ENCODE data around the gene UNC79.

UNC79 gene

GRCh38 chr14:93709249-93709648 is 278.5 kb downstream of the UNC79 start:
- Histone ChIP-seq H3K27ac (peak overlapping the region in 5 of 11 experiments; percentile 31 to 59 (median 34); a peak in 4 of 22 replicates), H3K4me2 (peak overlapping the region; percentile 53 to 71 (median 64)), H3K9me3 (replicated peaks in 1 of 11) (no peaks in the 10 kb centered on the region), H3K4me1 (peaks cover 19 to 25% (median 22%) of the 10 kb centered on the region in 10 experiments), H3K27me3 (no peaks in the 10 kb centered on the region), H4K20me1 (no peaks in the 10 kb centered on the region; a peak in 1 of 22 replicates), H3K9ac (no peak overlapping the region), H3K4me3 (no peak overlapping the region), H3K36me3 (no peaks in the 10 kb centered on the region)
- peak in 6 of 11 experiments; percentile 5 to 42 (median 31); a peak in 5 of 22 replicates for TF ChIP-seq Cebpa-rat (IDR thresholded peaks at IDR 0.05)

GRCh38 chr14:93712079-93712837 is 281.5 kb downstream of the UNC79 start:
- no peak for TF ChIP-seq Cebpa-rat (IDR thresholded peaks at IDR 0.05)
- Histone ChIP-seq H3K9me3 (replicated peaks in 1 of 11) (no peaks in the 10 kb centered on the region), H3K27ac (no peak overlapping the region), H3K4me1 (peaks cover 19 to 26% (median 23%) of the 10 kb centered on the region in 10 experiments), H3K27me3 (no peaks in the 10 kb centered on the region), H3K4me2 (no peak overlapping the region), H3K9ac (no peak overlapping the region), H3K36me3 (no peaks in the 10 kb centered on the region), H3K4me3 (no peak overlapping the region), H4K20me1 (no peaks in the 10 kb centered on the region; a peak in 2 of 22 replicates)

GRCh38 chr14:93712838-93713724 is 282.3 kb downstream of the UNC79 start:
- H3K4me2 ChIP-seq = no peak overlapping the region
- H3K36me3 ChIP-seq = no peaks in the 10 kb centered on the region
- no peak overlapping the region for H3K9ac ChIP-seq
- no peak overlapping the region for H3K4me3 ChIP-seq
- no peaks in the 10 kb centered on the region; a peak in 2 of 22 replicates for H4K20me1 ChIP-seq
- no peak for TF ChIP-seq Cebpa-rat (IDR thresholded peaks at IDR 0.05)
- H3K27me3 ChIP-seq = no peaks in the 10 kb centered on the region
- H3K4me1 ChIP-seq = peaks cover 13 to 26% (median 21%) of the 10 kb centered on the region in 10 experiments
- H3K27ac ChIP-seq = no peak overlapping the region
- H3K9me3 ChIP-seq (replicated peaks in 1 of 11) = no peaks in the 10 kb centered on the region

GRCh38 chr14:93713726-93714405 is 283.1 kb downstream of the UNC79 start:
- H3K36me3 ChIP-seq = no peaks in the 10 kb centered on the region
- no peak for TF ChIP-seq Cebpa-rat (IDR thresholded peaks at IDR 0.05)

GRCh38 chr14:93714605-93715004 is 283.9 kb downstream of the UNC79 start:
- Histone ChIP-seq H3K9ac (no peak overlapping the region), H3K27me3 (no peaks in the 10 kb centered on the region), H3K36me3 (no peaks in the 10 kb centered on the region), H3K4me3 (no peak overlapping the region), H3K27ac (no peak overlapping the region), H4K20me1 (no peaks in the 10 kb centered on the region; a peak in 2 of 22 replicates), H3K4me2 (no peak overlapping the region), H3K9me3 (replicated peaks in 1 of 11) (no peaks in the 10 kb centered on the region), H3K4me1 (peaks cover 0 to 11% (median 6%) of the 10 kb centered on the region in 10 experiments; a peak in 17 of 20 replicates)
- no peak for TF ChIP-seq Cebpa-rat (IDR thresholded peaks at IDR 0.05)

More at GRCh38 chr14:93713726-93714405, 283.1 kb downstream of the UNC79 start:
- Histone ChIP-seq H3K9ac (no peak overlapping the region), H3K4me3 (no peak overlapping the region), H3K9me3 (replicated peaks in 1 of 11) (no peaks in the 10 kb centered on the region), H3K4me1 (peaks cover 5 to 18% (median 13%) of the 10 kb centered on the region in 10 experiments), H3K27me3 (no peaks in the 10 kb centered on the region), H3K4me2 (no peak overlapping the region), H3K27ac (no peak overlapping the region), H4K20me1 (no peaks in the 10 kb centered on the region; a peak in 2 of 22 replicates)

GRCh38 chr14:93715279-93715927 is 284.7 kb downstream of the UNC79 start:
- H3K36me3 ChIP-seq = no peaks in the 10 kb centered on the region
- H3K9me3 ChIP-seq (replicated peaks in 1 of 11) = no peaks in the 10 kb centered on the region
- H4K20me1 ChIP-seq = no peaks in the 10 kb centered on the region; a peak in 2 of 22 replicates
- H3K27ac ChIP-seq = no peak overlapping the region
- H3K9ac ChIP-seq = no peak overlapping the region
- H3K4me1 ChIP-seq = peaks cover 0 to 8% (median 3%) of the 10 kb centered on the region in 10 experiments; a peak in 11 of 20 replicates
- no peak overlapping the region for H3K4me2 ChIP-seq
- H3K4me3 ChIP-seq = no peak overlapping the region
- TF ChIP-seq Cebpa-rat (IDR thresholded peaks at IDR 0.05) = no peak
- no peaks in the 10 kb centered on the region for H3K27me3 ChIP-seq

- Histone ChIP-seq H3K9ac (no peak overlapping the region), H4K20me1 (no peaks in the 10 kb centered on the region; a peak in 2 of 22 replicates), H3K9me3 (replicated peaks in 1 of 11) (no peaks in the 10 kb centered on the region), H3K4me2 (no peak overlapping the region), H3K4me1 (peaks cover 0 to 12% (median 6%) of the 10 kb centered on the region in 10 experiments; a peak in 14 of 20 replicates), H3K36me3 (no peaks in the 10 kb centered on the region), H3K4me3 (no peak overlapping the region), H3K27me3 (no peaks in the 10 kb centered on the region), H3K27ac (no peak overlapping the region)
- TF ChIP-seq Cebpa-rat (IDR thresholded peaks at IDR 0.05) = no peak
These were observed 285.4 kb downstream of the UNC79 start for GRCh38 chr14:93716002-93716745.

All from BLaER1 treated with 17β-estradiol and CSF1 and Interleukin-3, amounts not matched to agents 10 nM and 100 nM (cell line).